ENCODE results near the gene MPND.
A peak's percentile ranks its signal among the peaks of the same experiment; 100 is the strongest.

MPND gene

DNA sequence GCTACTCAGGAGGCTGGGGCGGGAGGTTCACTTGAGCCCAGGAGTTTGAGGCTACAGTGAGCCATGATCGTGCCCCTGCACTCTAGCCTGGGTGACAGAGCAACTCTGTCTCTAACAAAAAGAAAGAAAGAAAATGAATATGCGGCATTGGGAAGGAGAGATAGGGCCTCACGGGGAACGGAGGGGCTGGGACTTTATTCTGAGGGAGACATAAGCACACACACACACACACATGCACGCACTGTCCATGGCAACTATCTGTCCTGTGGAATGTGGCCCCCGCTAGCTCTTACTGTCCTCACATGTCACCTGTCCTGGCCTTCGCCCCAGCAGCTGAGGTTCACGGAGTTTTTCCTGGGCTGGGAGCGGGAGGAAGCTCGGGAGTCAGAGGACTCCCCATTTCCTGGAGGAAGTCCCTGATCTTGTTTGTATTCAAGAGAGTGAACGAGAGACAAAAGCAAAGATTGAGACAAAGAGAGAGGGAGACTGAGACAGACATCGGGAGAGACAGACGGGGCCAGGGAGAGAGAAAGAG, 5.4 kb upstream of the MPND start:
- DNase-seq (ENCODE audit: low read depth), result peak; percentile 21
- TF ChIP-seq, protein P1, sequence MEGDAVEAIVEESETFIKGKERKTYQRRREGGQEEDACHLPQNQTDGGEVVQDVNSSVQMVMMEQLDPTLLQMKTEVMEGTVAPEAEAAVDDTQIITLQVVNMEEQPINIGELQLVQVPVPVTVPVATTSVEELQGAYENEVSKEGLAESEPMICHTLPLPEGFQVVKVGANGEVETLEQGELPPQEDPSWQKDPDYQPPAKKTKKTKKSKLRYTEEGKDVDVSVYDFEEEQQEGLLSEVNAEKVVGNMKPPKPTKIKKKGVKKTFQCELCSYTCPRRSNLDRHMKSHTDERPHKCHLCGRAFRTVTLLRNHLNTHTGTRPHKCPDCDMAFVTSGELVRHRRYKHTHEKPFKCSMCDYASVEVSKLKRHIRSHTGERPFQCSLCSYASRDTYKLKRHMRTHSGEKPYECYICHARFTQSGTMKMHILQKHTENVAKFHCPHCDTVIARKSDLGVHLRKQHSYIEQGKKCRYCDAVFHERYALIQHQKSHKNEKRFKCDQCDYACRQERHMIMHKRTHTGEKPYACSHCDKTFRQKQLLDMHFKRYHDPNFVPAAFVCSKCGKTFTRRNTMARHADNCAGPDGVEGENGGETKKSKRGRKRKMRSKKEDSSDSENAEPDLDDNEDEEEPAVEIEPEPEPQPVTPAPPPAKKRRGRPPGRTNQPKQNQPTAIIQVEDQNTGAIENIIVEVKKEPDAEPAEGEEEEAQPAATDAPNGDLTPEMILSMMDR (IDR thresholded peaks at IDR 0.05; ENCODE audit: insufficient read depth, low read depth, low read length, missing control alignments), result no peak
- H3K4me3 ChIP-seq (ENCODE audit: low read length), result peak overlapping the region; percentile 75

DNA sequence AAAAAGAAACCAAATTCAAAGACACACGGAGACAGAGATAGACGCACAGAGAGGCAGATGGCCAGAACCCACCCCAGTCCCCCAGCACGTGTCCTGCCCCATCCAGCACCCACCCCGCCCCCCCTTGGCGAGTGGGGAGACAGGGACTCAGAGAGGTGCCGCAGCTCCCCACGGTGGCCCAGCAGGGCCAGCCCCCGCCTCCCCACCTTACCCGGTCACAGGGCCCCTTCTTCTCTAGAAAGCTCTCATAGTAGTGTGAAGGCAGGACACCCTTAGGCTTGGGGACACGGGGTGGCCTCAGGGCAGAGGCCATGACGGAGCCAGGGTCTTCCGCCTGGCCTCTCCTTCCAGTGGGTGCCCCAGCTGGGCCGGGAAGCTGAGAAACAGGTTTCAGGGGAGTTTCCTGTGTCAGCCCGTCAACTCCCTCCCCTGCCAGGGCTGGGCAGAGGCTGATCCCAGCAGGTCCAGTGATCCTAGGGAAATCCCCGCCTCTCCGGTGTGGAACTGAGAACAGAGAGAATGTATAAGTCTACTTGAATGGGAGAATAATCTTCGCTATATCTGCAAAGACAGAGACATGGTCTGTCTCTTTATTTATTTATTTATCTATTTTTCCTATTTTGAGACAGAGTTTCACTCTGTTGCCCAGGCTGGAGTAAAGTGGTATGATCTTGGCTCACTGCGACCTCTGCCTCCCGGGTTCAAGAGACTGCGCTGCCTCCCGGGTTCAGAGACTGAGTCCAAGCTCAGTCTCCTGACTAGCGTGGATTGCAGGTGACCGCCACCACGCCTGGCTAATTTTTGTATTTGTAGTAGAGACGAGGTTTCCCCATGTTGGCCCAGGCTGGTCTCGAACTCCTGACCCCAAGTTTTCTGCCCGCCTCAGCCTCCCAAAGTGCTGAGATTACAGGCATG, 4.7 kb upstream of the MPND start, which contains the start of gene STAP2:
Gene STAP2 (minus strand): TSS at position 387 of the 915 bp plus-strand sequence. CDS start 74 bp downstream, at position 313.
- DNase-seq (ENCODE audit: low read depth), result peak; percentile 92
- H3K4me3 ChIP-seq (ENCODE audit: low read length), result peak within 1 kb of the TSS; percentile 75
- TF ChIP-seq, protein P1 (IDR thresholded peaks at IDR 0.05; ENCODE audit: insufficient read depth, low read depth, low read length, missing control alignments), result no peak

- H3K4me3 ChIP-seq (ENCODE audit: low read length), result peak overlapping the region; percentile 85
Observed at GRCh38 chr19:4342314-4342614, 1.1 kb upstream of the MPND start.

DNA sequence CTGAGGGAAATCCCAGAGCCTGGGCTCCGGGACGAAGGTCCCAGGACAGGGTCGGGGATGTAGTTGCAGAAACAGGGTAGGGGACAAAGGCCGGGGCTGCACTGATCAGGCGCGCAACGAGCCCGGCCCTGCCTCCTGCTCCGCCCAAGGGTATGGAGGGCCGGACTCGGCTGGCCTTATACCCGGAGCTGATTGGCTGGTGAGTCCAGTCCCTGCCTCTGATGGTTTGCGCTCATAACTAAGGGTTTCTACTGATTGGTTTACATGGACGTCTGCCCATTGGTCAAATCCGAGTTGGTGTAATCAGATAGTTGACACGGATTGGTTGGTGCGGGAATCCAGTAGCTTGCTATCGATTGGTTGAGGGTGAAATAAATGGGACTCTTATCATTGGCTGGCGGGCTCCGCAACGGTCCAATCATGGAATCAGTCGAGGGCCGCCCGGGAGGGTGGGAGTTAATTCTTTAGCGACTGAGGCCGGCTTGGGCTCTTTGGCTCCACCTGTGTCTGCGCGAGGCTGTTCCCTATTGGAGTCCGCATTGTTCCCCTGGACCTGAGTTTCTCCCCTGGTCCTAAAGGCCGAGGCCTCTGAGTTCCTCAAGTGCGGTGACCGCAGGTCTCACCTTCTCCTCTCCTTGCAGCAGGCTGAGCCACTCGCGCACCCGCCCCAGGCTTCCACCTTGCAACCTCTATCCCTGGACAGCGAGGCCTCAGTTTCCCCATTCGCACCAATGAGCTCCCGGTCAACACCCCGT, 570 bp upstream of the MPND start:
- TF ChIP-seq, protein P1 (IDR thresholded peaks at IDR 0.05; ENCODE audit: insufficient read depth, low read depth, low read length, missing control alignments), result peak; percentile 42
- H3K4me3 ChIP-seq (ENCODE audit: low read length), result peak overlapping the region; percentile 85
- peak; percentile 100 for DNase-seq (ENCODE audit: low read depth)

More at GRCh38 chr19:4342314-4342614, 1.1 kb upstream of the MPND start:
- TF ChIP-seq, protein P1 (IDR thresholded peaks at IDR 0.05; ENCODE audit: insufficient read depth, low read depth, low read length, missing control alignments), result no peak
- no peak for DNase-seq (ENCODE audit: low read depth)

DNA sequence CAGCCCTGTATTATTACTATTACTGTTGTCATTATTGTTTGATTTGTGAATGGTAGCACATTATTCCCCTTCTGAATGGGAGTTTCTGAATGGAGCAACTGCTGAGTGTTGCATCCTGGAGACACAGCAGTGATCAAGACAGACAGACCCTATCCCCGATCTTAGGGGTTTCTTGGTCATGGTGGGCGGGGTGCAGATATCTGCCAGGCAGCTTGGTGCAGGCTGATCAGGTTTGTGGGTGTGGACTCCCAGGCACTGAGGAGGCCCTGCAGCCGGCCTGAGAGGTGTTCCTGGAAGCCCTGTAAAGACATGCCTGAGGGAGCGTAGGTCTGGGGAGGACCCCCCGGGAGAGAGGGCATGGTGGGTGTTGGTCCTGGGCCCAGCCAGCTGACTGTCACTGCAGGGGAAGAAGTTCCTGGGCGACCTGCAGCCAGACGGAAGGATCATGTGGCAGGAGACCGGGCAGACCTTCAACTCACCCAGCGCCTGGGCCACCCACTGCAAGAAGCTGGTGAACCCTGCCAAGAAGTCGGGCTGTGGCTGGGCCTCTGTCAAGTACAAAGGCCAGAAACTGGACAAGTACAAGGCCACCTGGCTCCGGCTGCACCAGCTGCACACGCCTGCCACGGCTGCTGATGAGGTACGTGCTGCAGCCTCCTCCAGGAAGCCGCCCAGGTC, 2.1 kb downstream of the MPND start:
- no peak for DNase-seq (ENCODE audit: low read depth)
- TF ChIP-seq, protein P1 (IDR thresholded peaks at IDR 0.05; ENCODE audit: insufficient read depth, low read depth, low read length, missing control alignments), result no peak
- no peak overlapping the region for H3K4me3 ChIP-seq (ENCODE audit: low read length)

GRCh38 chr19:4346020-4346383, 2.6 kb downstream of the MPND start:
- DNase-seq (ENCODE audit: low read depth), result no peak
- no peak overlapping the region for H3K4me3 ChIP-seq (ENCODE audit: low read length)
- TF ChIP-seq, protein P1 (IDR thresholded peaks at IDR 0.05; ENCODE audit: insufficient read depth, low read depth, low read length, missing control alignments), result no peak
